KG1 (cell line): Measurements from ENCODE around the gene RIOK2.

Experiments used
- DNase-seq: peaks from one replicate; lab custom pipeline; 2025; lab: John Stamatoyannopoulos, UW

RIOK2 gene

DNA sequence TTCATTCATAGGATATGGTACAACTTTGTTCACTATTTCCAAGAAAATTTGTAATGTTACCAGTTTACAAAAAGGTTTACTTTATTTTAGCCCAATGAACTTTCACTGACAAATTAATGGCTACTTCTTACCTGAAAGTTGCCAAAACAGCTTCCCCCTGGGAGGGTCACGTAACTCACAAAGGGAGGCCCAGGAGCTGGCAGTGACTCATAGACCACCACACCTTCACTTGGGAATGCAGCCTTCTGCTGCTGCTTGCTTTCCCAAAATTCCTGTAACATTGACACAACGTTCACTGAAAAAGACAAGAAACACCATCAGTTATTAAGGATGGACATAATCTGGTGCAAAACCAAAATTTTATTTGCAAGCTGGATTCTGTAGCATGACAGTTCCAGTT is 58.7 kb downstream of the RIOK2 start:
- DNase-seq, result no peak

DNA sequence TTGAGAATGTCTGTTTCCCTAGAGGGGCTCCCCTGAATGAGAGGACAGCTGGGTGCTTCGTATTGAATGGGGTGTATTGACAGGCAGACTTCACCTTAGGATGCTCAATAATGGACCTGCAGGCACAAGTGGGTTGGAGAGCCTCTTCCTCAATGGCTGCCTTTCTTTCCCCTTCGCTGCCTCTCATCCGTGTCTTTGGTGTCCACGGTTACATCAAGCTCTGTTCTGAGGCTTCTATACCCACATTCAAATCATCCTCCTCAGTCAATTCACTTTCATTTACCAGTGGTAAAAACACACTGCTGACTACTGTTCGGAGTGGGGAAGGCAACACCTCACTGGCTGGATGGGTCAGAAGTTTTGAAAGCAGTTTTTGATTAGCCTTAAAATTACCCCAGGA is 61.2 kb downstream of the RIOK2 start:
- no peak for DNase-seq

DNA sequence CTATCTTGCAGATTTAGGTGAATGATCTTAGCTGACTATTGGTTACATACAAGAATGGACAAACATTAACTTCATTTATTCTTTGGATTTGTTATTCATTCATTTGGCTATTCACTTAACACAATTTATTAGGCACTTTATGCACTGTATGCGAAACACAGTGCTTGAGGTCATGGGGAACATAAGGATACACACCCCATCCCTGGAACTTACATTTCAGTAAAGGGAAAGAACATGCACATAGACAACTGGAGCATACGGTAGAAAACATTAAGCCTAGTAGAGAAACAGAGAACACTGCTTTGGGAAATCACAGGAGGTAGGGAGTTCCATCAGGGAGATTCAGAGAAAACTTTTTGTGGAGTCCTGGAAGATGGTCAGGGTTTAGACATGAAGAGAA is 62.9 kb downstream of the RIOK2 start:
- DNase-seq, result no peak

DNA sequence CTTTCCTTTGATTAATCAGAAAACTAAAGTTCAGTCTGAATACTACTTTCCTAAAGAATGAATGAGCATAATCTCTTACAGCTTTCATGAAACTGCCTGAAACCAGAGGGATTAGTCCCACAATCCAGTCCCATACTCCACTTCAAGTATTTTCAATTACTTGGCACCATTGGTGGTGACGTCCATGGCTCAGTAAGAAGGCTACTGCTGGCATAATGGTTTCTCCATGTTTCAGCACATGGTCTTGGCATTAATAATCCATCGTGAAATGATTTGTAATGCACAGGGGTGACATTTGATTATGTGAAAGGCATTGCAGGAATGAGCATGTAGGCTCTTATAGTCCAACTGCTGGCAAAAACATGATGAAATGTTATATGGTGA is 64.0 kb downstream of the RIOK2 start:
- DNase-seq, result no peak

DNA sequence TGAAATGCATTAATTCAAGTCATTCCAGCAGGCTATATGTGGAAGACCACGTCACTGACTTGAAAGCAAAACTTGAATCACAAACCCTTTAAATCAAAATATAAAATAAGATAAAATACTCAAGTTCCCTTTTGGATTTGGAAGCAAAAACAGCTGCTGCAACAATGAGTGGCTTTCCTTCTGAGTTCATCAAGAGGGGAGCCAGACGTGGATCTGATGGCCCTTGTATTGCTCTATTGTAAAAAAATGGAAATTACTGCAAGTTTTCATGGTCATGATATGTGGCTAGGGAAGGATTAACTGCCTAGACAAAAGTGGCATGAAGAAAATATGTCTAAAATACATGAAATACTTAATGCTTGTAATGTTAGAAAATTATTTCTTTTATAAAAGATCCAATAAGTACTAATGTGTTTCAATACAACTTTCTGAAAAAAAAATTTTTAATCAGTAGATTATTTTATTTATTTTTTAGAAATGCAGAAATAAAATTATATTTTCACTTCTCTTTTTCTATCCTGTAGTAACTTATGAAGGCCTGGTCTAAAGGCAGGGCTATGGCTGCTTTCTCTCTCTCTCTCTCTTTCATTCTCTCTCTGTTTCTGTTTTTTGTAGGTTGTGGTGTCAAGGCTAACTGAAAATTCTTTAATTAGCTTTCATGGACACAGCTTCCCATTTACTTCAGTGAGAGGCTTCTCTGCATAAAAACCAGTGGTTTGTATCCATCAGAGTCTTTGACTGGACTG is 64.6 kb downstream of the RIOK2 start:
- DNase-seq, result no peak

DNA sequence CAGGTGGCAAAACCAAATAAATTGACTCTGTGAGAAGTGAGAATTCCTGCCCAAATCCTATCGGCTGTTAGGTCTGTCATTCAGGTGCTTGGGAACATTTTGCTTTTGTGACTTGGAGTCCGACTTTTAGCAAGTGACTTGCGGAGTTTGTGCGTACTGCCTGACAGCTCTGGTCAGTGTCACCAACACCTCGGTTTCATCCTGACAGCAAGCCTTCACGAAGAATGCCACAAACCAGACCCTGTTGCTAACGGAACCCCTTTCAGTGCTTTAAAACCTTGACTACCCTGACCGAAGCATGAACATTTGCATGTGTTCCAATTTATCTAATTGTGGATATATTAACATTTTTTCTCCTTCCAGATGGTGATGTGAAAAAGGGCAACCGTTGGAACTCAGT is 67.1 kb downstream of the RIOK2 start:
- DNase-seq, result no peak

DNA sequence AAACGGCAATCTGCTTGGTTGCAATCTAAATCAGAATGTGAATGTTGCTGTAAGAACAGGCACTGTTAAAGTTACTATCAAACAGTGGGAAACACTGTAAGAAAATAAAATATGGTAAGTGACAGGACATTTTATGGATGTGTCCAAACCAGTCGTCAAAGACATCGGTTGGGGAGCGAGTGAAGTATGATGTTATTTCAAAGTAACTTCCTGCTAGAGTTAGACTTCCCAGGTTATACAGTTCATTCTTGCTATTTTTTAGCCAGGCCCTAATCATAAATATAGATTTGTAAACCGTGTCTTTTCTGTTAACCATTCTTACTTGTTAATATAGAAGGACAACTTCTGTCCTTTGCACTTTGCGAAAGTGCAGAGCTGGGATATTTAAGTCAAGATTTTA is 70.8 kb downstream of the RIOK2 start:
- DNase-seq, result no peak

DNA sequence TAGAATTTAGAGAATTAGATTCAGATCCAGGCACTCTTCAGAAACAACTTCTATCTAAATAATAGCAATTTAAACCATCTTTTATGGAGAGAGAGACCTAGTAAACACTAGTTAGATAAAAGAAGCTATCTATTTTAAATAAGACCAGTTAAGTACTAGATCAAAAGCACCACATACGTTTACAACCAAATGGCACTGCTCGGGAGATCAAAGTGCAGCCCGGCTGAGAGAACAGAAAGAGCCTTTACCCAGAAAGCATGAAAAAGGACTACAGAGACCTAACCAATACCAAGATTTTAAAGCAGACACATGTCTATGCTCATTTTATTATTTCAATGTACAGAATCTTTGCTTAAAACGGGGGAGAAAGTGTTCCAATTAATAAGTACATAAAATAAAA is 71.4 kb downstream of the RIOK2 start:
- DNase-seq, result no peak

DNA sequence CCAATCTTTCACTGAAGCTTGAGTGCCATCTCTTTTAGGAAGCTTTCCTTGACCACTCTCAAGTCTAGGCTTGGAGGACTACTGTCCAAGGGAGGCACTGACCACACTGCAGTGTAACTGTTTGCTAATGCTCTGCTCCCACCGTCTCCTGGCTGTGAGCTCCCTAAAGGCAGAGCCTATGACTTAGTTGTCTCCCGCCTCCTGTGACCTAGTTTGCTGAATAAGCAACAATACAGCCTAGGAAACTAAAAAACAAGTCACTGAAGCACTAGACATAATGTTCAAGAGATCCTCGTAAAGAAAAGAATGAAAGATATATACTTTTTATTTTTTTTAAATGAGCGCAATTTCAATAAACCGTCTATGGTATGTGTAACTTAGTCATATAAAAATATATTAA is 72.0 kb downstream of the RIOK2 start:
- no peak for DNase-seq
